ENCODE data around the gene HOGA1. TPM values are rescaled to one million over a fixed set of nuclear protein-coding genes. Genes with fewer than 3 reads are reported as not detected.

HOGA1 gene
- total and polyA plus RNA-seq, 3 donors from 2014 or later = 0.25 to 1.5 (median 0.55) TPM

- H3K36me3 ChIP-seq (ENCODE audit: low read depth, missing control alignments) = no peaks in the 10 kb centered on the region
- intact Hi-C loops (cut with DNase I; ENCODE audit: low total_unique reads) = no loop called here
- H3K4me3 ChIP-seq = no peak overlapping the region
- 92 to 94% methylated on average over 4 of the region's 4 CpGs for WGBS, 2 donors
- H3K27me3 ChIP-seq = no peaks in the 10 kb centered on the region
- peak overlapping the region in 1 of 2 donors; percentile 91 for H3K27ac ChIP-seq
- DNase-seq = no peak
- H3K9me3 ChIP-seq = no peaks in the 10 kb centered on the region
- peaks cover 44% of the 10 kb centered on the region for H3K4me1 ChIP-seq
- TF ChIP-seq CTCF (IDR thresholded peaks at IDR 0.05) = no peak
- no peak for TF ChIP-seq POLR2A (IDR thresholded peaks at IDR 0.05)
Measured at GRCh38 chr10:97538839-97539238, 45.4 kb upstream of the HOGA1 start.

GRCh38 chr10:97539523-97540200 is 44.5 kb upstream of the HOGA1 start:
- H3K27me3 ChIP-seq = no peaks in the 10 kb centered on the region
- no peak overlapping the region for H3K4me3 ChIP-seq
- peak overlapping the region; percentile 39 to 91 for H3K27ac ChIP-seq
- peaks cover 47% of the 10 kb centered on the region for H3K4me1 ChIP-seq
- H3K9me3 ChIP-seq = no peaks in the 10 kb centered on the region
- H3K36me3 ChIP-seq (ENCODE audit: low read depth, missing control alignments) = no peaks in the 10 kb centered on the region
- 28 to 38% methylated on average over 5 to 6 of the region's 6 CpGs for WGBS, 2 donors
- DNase-seq = no peak
- TF ChIP-seq CTCF (IDR thresholded peaks at IDR 0.05) (peak in 2 of 3 experiments; percentile 12 to 14), POLR2A (IDR thresholded peaks at IDR 0.05) (no peak)
- intact Hi-C loops (cut with DNase I; ENCODE audit: low total_unique reads) = loop anchor here (10.0 kb wide), 1 partner anchor 75 kb away; no protein-coding TSS in a partner anchor

GRCh38 chr10:97540669-97541500 is 43.3 kb upstream of the HOGA1 start:
- no peak for DNase-seq
- TF ChIP-seq POLR2A (IDR thresholded peaks at IDR 0.05) (no peak), CTCF (IDR thresholded peaks at IDR 0.05) (no peak)
- H3K4me1 ChIP-seq = peaks cover 51% of the 10 kb centered on the region

GRCh38 chr10:97542169-97543024 is 41.8 kb upstream of the HOGA1 start:
- Histone ChIP-seq H3K4me1 (peaks cover 55% of the 10 kb centered on the region), H3K36me3 (ENCODE audit: low read depth, missing control alignments) (no peaks in the 10 kb centered on the region), H3K27me3 (no peaks in the 10 kb centered on the region), H3K9me3 (no peaks in the 10 kb centered on the region), H3K4me3 (no peak overlapping the region), H3K27ac (peak overlapping the region; percentile 61 to 91)
- peak; percentile 79 for DNase-seq
- WGBS, 2 donors = 46 to 59% methylated on average over 7 to 9 of the region's 9 CpGs
- intact Hi-C loops (cut with DNase I; ENCODE audit: low total_unique reads) = loop anchor here (10.0 kb wide), 1 partner anchor 78 kb away; no protein-coding TSS in a partner anchor
- no peak for TF ChIP-seq CTCF (IDR thresholded peaks at IDR 0.05)
- TF ChIP-seq POLR2A (IDR thresholded peaks at IDR 0.05) = no peak

More at GRCh38 chr10:97540669-97541500, 43.3 kb upstream of the HOGA1 start:
- Histone ChIP-seq H3K9me3 (no peaks in the 10 kb centered on the region), H3K27ac (peak overlapping the region; percentile 1 to 91), H3K4me3 (no peak overlapping the region), H3K36me3 (ENCODE audit: low read depth, missing control alignments) (no peaks in the 10 kb centered on the region), H3K27me3 (no peaks in the 10 kb centered on the region)
- 75 to 77% methylated on average over 11 to 14 of the region's 14 CpGs for WGBS, 2 donors
- intact Hi-C loops (cut with DNase I; ENCODE audit: low total_unique reads) = loop anchor here (10.0 kb wide), 1 partner anchor 76 kb away; no protein-coding TSS in a partner anchor

Data from testis (tissue), 3 donors.